AG20443 (cell line): Measurements from ENCODE around the gene PTCH1.
A peak's percentile ranks its signal among the peaks of the same experiment; 100 is the strongest.

ENCODE experiments used
- DNase-seq: peaks from one replicate; pipeline ENCODE4 v3.0.0; 2012; ENCODE audit warnings: low spot score, mixed read lengths

PTCH1 gene

DNA sequence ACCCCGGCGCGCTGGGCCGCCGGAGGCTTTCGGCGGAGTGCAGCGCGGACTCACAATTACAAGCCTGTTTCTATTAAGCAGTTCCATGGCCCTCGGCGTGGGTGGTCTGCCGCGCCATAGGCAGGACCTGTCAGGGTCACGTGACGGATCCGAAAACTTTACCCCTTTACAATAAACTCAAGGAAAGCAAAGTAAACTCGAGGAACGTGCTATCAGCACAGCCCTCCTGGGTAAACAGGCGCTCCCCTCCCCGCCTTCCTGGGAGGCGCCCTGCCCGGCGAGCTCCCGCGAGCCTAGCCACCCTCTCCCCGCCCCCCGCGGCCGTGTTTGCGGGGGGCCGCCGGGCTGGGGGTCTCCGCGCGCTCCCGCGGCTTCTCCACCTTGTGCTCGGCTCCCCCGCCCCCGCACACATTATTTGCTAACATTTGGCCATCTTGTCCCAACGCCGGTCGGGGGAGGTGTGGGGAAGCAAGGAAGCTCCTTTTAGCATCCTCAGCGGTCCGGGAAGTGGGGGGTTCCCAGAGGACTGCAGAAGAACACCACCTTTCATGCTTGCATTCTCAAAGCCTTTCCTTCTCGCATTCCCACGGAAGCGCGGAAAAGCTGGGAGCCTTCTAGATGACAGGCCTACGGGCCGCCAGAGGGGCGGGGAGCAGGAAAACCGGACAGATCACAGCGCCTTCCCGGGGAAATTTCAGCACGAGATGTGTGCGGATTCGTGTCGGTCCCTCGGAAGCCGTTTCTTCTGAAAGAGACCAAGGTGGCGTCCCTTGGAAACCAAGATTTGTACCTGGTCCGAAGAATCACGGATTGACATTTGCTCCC is at the start of gene PTCH1:
Gene PTCH1, minus strand, starts transcription at position 238 of the 825 bp plus-strand sequence.
- DNase-seq, result peak; percentile 69

DNA sequence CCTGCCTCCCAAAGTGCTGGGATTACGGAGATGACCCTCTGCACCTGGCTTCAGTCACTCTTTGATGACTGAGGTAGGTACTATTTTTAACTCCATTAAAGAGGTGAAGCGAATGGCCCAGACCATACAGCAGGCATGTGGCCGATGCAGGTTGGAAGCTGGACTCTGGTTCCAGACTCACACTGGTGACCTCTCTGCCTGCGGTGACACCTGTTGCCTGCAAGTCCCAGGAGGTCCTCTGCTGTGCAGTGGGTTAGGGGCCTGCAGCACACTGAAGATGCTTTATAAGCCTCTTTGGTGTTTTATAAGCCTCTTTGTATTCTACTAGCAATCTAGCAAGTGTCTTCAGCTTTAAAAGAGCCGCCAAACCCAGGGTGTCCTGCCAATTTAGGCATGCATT is 49.2 kb upstream of the PTCH1 start:
- DNase-seq, result no peak

DNA sequence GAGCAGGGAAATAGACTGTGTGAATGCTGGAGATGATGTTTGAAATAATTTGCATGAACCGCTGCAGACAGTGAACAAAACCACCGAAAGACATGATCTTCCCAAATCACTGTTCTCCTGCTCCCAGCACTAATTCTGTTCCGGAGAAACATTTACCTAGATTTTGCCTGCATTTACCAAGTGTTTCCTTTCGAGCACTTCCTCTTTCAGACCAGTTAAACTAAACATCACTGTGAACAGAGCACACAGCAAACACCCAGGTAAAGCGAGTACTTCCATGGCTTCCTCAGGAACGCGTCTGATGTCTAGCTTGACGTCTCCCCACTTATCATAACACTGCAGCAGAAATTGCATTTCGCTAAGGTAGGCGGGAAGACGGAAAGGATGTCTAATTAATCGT is 45.1 kb upstream of the PTCH1 start:
- no peak for DNase-seq

DNA sequence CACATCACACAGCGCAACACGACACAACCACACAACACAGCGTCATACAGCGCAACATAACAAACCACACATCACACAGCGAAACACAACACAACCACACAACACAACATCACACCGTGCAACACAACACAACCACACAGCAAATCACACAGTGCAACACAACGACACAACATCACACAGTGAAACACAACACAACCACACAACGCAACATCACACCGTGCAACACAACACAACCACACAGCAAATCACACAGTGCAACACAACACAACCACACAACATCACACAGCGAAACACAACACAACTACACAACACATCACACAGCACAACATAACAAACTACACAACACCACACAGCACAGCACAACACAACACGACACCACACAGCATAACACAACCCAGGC is 40.4 kb upstream of the PTCH1 start:
- no peak for DNase-seq

DNA sequence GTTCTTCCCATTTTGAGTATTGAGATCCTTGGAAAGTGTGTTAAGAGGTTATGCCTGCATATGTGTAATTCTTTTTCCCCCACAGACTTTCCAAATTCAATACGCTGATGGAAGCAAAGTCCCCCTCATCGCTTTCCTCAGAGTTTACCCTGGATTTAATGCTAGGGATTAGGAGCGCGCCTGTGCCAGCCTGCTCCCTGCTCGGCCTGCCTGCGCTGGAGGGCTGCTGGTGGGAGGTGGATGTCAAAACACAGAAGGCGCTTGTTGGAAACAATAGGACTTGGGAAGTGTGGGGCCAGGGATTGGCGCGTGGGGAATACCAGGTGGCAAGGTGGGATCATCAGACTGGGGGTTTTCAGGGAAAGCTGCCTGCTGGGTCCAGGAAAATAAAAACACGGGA is 39.8 kb upstream of the PTCH1 start:
- DNase-seq, result no peak

GRCh38 chr9:95552814-95553546 is 36.2 kb upstream of the PTCH1 start:
- no peak for DNase-seq

GRCh38 chr9:95552255-95552654 is 35.5 kb upstream of the PTCH1 start:
- DNase-seq, result no peak

GRCh38 chr9:95551406-95551805 is 34.6 kb upstream of the PTCH1 start:
- DNase-seq, result no peak

DNA sequence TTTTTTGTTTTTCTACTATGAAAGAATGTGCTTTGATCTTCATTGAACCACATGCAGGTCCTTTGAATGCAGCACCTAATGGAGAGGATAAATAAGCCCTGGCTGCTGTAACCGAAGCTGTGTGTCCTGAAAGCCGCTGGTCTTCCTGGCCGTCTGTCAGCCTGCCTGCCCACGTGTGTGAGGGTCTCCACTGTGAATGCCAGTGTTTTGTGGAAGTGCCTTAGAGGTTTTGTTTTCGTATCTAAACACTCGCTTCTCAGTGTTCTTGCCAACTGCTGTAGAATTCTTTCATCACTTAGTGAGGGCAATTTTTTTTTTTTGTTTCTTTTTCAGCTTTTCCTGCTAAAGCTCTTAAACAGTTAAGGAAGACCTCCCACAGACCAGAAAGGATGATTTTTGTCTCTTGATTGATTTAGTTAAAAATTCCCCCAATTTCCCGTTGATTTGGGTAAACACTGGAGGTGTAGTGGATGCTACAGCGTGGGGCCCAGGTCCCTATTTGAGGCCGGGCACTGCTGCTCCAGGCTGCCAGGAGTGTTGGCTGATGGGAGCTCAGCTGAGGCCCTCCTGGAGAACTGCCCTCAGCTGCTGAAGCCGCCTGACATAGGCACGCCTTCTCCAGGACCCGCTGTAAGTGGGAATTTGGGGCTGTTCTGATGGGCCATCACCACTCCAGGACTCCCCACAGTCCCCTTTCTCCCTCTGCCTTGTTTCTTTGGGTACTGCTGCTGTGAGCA is 29.2 kb upstream of the PTCH1 start:
- no peak for DNase-seq

- DNase-seq, result no peak
Observed at GRCh38 chr9:95533996-95534680, 17.4 kb upstream of the PTCH1 start.

DNA sequence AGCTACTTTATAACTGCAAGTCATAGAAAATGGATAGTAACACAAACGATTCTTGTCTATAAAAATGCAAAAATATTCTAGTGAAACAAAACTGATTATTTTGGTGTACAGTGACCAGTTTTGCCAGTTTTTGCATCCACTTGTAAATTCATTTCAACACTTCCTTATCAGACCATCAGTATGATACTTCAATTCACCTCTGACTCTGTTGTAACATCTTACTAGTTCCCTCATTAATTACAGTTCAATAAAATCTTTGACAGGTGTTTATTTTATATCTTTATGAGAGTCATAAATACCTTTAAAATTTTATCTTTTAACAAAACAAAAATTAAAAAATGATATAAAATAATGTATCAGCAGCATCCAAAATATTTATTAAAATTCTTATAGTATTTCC is 13.1 kb upstream of the PTCH1 start:
- DNase-seq, result no peak

- DNase-seq, result no peak
Observed at GRCh38 chr9:95528908-95529502, 12.2 kb upstream of the PTCH1 start.

- no peak for DNase-seq
Observed at GRCh38 chr9:95522871-95523370, 6.2 kb upstream of the PTCH1 start.

DNA sequence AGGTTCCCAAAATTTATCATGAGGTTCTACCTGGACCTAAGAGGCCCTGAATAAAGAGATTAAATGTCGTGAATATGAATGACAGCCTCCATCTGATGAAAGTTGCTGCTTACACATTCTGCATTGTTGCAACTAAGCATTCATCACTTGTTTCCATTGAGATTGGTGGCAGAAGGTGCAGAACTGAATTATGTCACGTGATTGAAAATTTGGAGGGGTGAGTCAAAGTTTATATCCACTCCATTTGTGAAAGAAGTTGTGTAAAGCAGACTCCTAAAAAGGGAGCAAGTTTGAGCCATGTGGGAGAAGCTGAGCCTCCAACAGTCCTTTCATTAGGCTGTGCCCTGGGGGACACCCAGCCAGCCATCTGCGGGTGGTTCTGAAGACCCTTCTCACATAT is 4.9 kb upstream of the PTCH1 start:
- no peak for DNase-seq

GRCh38 chr9:95517559-95518425 is 1.0 kb upstream of the PTCH1 start:
- DNase-seq, result no peak

DNA sequence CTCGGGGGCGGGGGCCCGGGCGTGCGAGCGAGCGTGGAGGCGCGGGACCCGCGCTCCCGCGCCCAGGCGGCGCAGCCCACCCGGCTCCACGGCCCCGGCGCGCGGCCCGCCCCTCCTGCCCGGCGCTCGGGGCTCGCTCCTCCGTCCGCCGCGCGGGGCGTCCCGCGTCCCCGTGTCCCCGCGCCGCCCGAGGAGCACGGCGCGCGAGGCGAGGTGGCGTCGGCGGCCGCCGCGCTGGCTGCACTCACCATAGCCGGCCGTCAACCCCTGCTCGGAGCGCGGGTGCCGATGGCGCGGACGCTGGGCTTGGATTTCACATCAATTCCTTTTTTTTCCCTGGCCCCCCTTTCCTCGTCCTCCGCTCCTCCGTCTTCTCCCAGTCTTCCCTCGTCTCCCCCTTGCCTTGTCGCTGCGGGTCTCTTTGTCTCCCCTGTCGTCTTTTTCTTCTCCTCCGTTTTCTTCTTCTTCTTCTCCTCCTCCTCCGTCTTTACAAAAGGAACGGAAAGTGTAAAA is 494 bp downstream of the PTCH1 start:
- peak; percentile 38 for DNase-seq

DNA sequence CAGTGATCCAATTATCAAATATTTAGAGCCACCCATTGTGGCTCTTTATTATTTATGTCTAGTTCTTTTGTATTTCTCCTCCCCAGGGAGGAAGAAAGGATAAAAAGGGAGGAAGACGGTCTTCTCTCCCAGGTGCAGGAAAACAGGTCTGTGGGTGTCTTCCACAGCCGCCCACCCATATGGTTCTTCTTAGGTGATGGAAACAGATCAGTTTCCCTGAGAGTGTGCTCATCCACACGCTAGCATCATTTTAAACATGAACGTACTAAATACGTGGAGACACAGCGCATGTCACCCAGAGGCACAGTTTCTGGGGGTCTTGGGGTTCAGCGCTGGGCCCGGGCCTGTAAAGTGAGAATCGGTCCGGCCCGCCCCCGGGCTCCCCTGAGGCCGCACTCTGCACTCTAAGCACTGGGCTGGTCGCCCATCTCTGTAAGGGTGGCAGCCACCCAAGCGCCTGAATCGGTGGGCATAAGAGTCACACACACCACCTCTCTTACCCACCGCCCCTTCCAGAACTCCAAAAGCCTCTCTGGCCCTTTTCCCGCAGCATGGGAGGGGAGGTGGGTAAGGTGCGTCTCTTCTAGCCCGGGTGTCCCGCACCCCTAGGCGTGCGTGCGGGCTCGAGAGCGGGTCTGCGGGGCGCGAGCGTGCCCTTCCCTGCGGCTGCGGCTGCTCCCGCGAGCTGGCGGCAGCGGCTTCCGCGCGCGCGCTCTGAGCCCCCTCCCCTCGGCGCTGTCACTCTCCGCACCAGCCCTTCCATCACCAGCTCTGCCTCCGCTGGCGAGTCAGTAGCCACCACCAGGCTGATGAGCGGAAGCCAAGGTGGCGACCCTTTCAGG is 1.3 kb downstream of the PTCH1 start:
- DNase-seq, result peak; percentile 19

DNA sequence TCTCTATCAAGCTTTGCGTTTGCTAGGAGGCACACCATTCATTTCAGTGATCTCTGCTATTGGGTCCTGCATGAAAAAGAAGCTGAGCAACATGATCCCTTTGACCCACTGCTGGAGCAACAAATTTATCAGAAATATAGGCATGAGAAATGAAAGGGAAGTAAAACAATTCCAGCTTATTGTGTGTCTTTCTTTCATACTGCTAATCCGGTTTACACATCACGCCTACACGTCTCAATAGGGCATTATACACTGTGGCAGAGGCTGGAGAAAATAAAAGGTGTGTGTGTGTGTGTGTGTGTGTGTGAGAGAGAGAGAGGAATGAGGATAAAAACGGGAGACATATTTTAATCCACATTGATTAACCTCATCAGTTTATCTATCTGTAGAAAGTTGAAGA is 2.4 kb downstream of the PTCH1 start:
- no peak for DNase-seq

GRCh38 chr9:95513711-95514110 is 3.1 kb downstream of the PTCH1 start:
- DNase-seq, result no peak
